MG63 (cell line): ENCODE data around the gene DNAH14. TPM values are rescaled to one million over a fixed set of nuclear protein-coding genes. Genes with fewer than 3 reads are reported as not detected.
"Not testable (repeated sequence)": the region's sequence is repeated elsewhere in the genome, so short reads cannot be mapped to it uniquely, and the experiment has no call there.

Experiments
- DNase-seq: peaks from one replicate; pipeline ENCODE4 v3.0.0-alpha.2; 2020
- H3K27me3 ChIP-seq: fragments of 250-450 bp; sonication (Bioruptor Pico); 2 replicates; pipeline ENCODE4 v1.5.1; 2020; ENCODE audit warnings: mild to moderate bottlenecking, moderate library complexity
- H3K36me3 ChIP-seq: fragments of 250-450 bp; sonication (Bioruptor Pico); 2 replicates; pipeline ENCODE4 v1.5.1; 2020; ENCODE audit warnings: mild to moderate bottlenecking, moderate library complexity
- H3K4me3 ChIP-seq: fragments of 250-450 bp; sonication (Bioruptor Pico); 2 replicates; pipeline ENCODE4 v1.5.1; 2020; ENCODE audit warnings: mild to moderate bottlenecking, moderate library complexity
- H3K9me3 ChIP-seq: fragments of 250-450 bp; sonication (Bioruptor Pico); 2 replicates; pipeline ENCODE4 v1.5.1; 2020; ENCODE audit warnings: mild to moderate bottlenecking, moderate library complexity
- total RNA-seq: library from RNA; depleted of rRNA; stranded (reverse); fragments of >200 nt; shearing (Covaris generic); gene quantifications from 2 replicates; pipeline ENCODE4 v1.2.3, GENCODE V29; 2014; ENCODE audit warnings: low replicate concordance

The DNAH14 gene
- total RNA-seq, 1 experiment from 2014 or later, result 40.5 TPM

- DNase-seq, result no peak
- H3K4me3 ChIP-seq, result no peak overlapping the region
- peaks cover 6% of the 10 kb centered on the region for H3K9me3 ChIP-seq
- H3K36me3 ChIP-seq, result no peaks in the 10 kb centered on the region
- H3K27me3 ChIP-seq, result peaks cover 20% of the 10 kb centered on the region
Measured at GRCh38 chr1:224906340-224906739, 23.1 kb upstream of the DNAH14 start.

GRCh38 chr1:224911217-224911616 is 18.3 kb upstream of the DNAH14 start:
- peaks cover 6% of the 10 kb centered on the region for H3K27me3 ChIP-seq
- DNase-seq, result no peak
- H3K4me3 ChIP-seq, result no peak overlapping the region
- no peaks in the 10 kb centered on the region for H3K36me3 ChIP-seq
- peaks cover 27% of the 10 kb centered on the region for H3K9me3 ChIP-seq

DNA sequence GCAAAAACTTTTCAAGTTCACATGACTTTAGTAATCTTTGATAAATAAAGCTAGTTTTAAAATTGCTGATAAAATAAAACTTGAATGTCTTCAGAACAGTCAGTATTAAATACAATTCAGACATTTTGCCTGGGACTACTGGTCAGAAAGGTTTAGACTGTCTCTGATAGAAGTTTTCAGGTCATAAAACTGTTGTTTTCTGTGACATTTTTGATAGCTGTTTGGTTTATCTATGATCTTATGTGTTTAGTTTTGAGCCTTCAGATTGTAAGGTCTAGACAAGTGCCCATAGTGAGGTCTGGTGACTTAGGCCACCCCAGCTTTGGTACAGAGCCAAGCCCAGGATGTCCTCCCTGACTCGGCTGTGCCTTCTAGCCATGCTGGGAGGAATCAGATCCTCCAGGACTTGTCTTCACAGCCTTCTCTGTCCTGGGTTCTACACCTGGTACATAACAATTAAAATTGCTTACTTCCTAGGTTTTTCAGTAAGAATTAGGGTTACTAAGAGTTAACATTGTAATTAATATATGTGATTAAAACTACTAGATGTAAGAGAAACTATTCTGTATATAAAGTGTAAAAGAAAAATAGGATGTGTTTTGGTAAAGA is 15.1 kb upstream of the DNAH14 start:
- H3K4me3 ChIP-seq, result no peak overlapping the region
- no peak for DNase-seq

GRCh38 chr1:224919508-224919907 is 10.0 kb upstream of the DNAH14 start:
- Histone ChIP-seq H3K36me3 (no peaks in the 10 kb centered on the region), H3K27me3 (no peaks in the 10 kb centered on the region), H3K9me3 (peaks cover 10% of the 10 kb centered on the region), H3K4me3 (no peak overlapping the region)
- no peak for DNase-seq

More for the DNA sequence above, 15.1 kb upstream of the DNAH14 start:
- Histone ChIP-seq H3K27me3 (no peaks in the 10 kb centered on the region), H3K9me3 (peaks cover 27% of the 10 kb centered on the region), H3K36me3 (no peaks in the 10 kb centered on the region)

DNA sequence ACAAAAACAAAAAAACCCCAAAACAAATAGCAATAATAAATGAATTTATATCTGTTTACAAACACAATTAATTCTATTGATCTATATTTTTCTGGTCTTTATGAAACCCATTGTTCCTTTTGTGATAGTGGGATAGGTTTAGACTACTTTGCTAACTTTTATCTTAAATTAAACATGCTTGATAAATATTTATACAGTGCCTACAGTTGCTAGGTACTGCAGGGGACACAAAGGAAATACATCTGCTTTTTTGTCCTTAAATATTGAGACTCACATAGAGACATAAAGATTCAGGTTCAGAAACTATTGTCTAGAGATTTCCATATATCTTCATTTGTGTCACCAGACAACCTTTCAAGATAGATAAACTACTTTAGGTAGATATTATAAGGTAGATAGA is 8.5 kb upstream of the DNAH14 start:
- DNase-seq, result no peak
- Histone ChIP-seq H3K4me3 (no peak overlapping the region), H3K27me3 (no peaks in the 10 kb centered on the region), H3K9me3 (peaks cover 1% of the 10 kb centered on the region; the same call in 1 of the 2 replicates), H3K36me3 (no peaks in the 10 kb centered on the region)

- H3K9me3 ChIP-seq, result no peaks in the 10 kb centered on the region
- no peaks in the 10 kb centered on the region for H3K36me3 ChIP-seq
- DNase-seq, result no peak
- H3K27me3 ChIP-seq, result no peaks in the 10 kb centered on the region
- H3K4me3 ChIP-seq, result no peak overlapping the region
Measured at GRCh38 chr1:224921354-224921753, 8.1 kb upstream of the DNAH14 start.

- Histone ChIP-seq H3K4me3 (no peak overlapping the region), H3K27me3 (no peaks in the 10 kb centered on the region), H3K9me3 (no peaks in the 10 kb centered on the region), H3K36me3 (no peaks in the 10 kb centered on the region)
- no peak for DNase-seq
Measured at GRCh38 chr1:224922404-224923164, 6.9 kb upstream of the DNAH14 start.

DNA sequence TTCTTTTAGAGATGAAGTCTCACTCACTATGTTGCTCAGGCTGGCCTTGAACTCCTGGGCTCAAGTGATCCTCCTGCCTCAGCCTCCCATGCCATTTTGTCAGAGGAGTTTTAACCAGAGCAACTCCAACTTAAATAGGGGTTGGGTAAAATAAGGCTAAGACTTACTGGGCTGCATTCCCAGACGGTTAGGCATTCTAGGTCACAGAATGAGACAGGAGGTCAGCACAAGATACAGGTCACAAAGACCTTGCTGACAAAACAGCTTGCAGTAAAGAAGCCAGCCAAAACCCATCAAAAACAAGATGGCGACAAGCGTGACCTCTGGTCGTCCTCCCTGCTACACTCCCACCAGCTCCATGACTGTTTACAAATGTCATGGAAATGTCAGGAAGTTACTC is 5.7 kb upstream of the DNAH14 start:
- Histone ChIP-seq H3K9me3 (no peaks in the 10 kb centered on the region), H3K36me3 (no peaks in the 10 kb centered on the region), H3K4me3 (no peak overlapping the region), H3K27me3 (no peaks in the 10 kb centered on the region)
- DNase-seq, result no peak

DNA sequence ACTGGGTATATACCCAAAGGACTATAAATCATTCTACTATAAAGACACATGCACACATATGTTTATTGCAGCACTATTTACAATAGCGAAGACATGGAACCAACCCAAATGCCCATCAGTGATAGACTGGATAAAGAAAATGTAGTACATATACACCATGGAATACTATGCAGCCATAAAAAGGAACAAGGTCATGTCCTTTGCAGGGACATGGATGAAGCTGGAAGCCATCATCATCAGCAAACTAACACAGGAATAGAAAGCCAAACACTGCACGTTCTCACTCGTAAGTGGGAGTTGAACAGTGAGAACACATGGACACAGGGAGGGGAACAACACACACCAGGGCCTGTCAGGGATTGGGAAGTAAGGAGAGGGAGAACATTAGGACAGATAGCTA is 1.8 kb upstream of the DNAH14 start:
- H3K36me3 ChIP-seq, H3K27me3 ChIP-seq, H3K9me3 ChIP-seq, H3K4me3 ChIP-seq, DNase-seq: not testable (repeated sequence)

DNA sequence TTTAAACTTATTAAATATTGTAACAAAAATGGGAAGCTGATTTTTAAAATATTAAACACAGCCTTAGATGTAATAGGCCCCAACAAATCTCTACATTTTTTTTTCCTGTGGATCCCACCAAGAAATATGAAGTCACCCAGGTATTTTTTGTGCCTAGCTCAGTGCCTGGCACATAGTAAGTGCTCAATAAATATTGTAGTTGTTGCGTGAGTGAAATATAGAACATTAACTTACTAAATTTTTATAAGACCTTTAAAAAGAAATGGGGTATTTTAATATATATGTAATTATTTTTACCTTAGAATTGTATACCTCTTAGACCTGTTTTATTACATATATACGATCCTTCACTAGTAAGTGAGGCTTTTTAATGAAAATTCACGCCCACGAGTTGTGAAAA is 569 bp upstream of the DNAH14 start:
- Histone ChIP-seq H3K9me3 (peaks cover 12% of the 10 kb centered on the region), H3K4me3 (peak overlapping the region; percentile 65), H3K27me3 (no peaks in the 10 kb centered on the region), H3K36me3 (no peaks in the 10 kb centered on the region)
- no peak for DNase-seq

DNA sequence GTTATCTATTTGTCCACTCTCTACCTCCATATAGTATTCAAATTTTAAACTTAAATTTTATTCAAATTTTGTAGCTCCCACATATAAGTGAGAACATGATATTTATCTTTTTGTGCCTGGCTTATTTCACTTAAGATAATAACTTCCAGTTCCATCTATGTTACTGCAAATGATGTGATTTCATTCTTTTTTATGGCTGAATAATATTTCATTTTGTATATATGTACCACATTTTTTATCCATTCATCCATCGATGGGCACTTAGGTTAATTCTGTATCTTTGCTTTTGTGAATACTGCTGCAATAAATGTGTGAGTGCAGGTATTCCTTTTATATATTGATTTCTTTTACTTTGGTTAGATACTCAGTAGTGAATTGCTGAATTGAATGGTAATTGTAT is 2.1 kb downstream of the DNAH14 start:
- DNase-seq, result no peak
- Histone ChIP-seq H3K9me3 (peaks cover 36% of the 10 kb centered on the region), H3K4me3 (no peak overlapping the region), H3K36me3 (no peaks in the 10 kb centered on the region), H3K27me3 (no peaks in the 10 kb centered on the region)

DNA sequence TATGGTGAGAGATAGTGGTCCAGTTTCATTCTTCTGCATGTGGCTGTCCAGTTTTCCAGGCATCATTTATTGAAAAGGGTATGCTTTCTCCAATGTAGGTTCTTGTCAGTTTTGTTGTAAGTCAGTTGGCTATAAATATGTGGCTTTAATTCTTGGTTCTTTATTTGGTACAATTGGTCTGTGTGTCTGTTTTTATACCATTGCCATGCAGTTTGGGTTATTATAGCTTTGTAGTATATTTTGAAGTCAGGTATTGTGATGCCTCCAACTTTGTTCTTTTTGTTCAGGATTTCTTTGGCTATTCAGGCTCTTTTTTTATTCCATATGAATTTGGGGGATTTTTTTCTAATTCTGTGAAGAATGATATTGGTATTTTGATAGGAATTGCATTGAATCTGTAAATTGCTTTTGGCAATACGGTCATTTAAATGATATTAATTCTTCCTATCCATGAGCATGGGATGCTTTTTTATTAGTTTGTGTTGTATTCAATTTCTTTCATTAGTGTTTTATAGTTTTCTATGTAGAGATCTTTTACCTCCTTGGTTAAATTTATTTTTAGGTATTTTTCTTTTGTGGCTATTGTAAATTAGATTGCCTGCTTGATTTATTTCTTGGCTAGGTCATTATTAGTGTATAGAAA is 3.3 kb downstream of the DNAH14 start:
- Histone ChIP-seq H3K27me3 (no peaks in the 10 kb centered on the region), H3K36me3 (no peaks in the 10 kb centered on the region), H3K9me3 (peaks cover 46% of the 10 kb centered on the region), H3K4me3 (no peak overlapping the region)
- DNase-seq, result no peak

DNA sequence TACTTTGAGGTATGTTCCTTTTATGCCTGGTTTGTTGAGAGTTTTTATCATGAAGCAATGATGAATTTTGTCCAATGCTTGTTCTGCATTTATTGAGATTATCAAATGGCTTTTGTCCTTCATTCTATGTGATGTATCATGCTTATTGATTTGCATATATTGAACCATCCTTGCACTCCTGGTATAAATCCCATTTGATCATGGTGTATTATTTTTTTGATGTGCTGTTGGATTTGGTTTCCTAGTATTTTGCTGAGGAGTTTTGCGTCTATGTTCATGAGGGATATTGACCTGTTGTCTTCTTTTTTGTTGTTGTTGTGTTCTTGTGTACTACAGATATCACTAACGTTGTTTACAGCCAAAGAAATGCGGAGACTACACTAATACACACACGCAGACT is 4.1 kb downstream of the DNAH14 start:
- no peak overlapping the region for H3K4me3 ChIP-seq
- H3K27me3 ChIP-seq, result no peaks in the 10 kb centered on the region
- H3K9me3 ChIP-seq, result peaks cover 47% of the 10 kb centered on the region
- no peaks in the 10 kb centered on the region for H3K36me3 ChIP-seq
- DNase-seq, result no peak

DNA sequence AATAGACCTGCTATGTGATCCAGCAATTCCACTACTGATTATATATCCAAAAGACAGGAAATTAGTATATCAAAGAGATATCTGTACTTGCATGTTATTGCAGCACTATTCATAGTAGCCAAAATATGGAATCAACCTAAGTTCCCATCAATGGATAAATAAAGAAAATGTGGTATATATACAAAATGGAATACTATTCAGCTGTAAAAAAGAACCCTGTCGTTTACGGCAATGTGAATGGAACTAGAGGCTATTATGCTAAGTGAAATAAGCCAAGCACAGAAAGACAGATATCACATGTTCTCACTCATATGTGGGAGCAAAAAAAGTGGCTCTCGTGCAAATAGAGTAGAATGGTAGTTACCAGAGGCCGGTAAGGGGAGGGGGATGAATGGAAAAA is 9.2 kb downstream of the DNAH14 start:
- no peaks in the 10 kb centered on the region for H3K36me3 ChIP-seq
- no peak overlapping the region for H3K4me3 ChIP-seq
- H3K9me3 ChIP-seq, result peaks cover 45% of the 10 kb centered on the region
- no peaks in the 10 kb centered on the region for H3K27me3 ChIP-seq
- DNase-seq, result no peak

- Histone ChIP-seq H3K36me3 (no peaks in the 10 kb centered on the region), H3K9me3 (peaks cover 33% of the 10 kb centered on the region), H3K27me3 (no peaks in the 10 kb centered on the region), H3K4me3 (no peak overlapping the region)
- no peak for DNase-seq
Measured at GRCh38 chr1:224939844-224940425, 10.5 kb downstream of the DNAH14 start.

- H3K9me3 ChIP-seq, result peaks cover 25% of the 10 kb centered on the region
- not testable (repeated sequence) for H3K4me3 ChIP-seq, H3K36me3 ChIP-seq, H3K27me3 ChIP-seq, DNase-seq
Measured at GRCh38 chr1:224940735-224941134, 11.3 kb downstream of the DNAH14 start.

- not testable (repeated sequence) for DNase-seq, H3K36me3 ChIP-seq, H3K27me3 ChIP-seq, H3K9me3 ChIP-seq, H3K4me3 ChIP-seq
Measured at GRCh38 chr1:224945651-224946348, 16.3 kb downstream of the DNAH14 start.
